Embryonic facial prominence (tissue), 1 donor: ENCODE results near the gene TBL1X.

Experiments
- DNase-seq: peaks from one replicate; pipeline ENCODE4 v3.0.0-alpha.2; 2016; ENCODE audit errors: extremely low spot score

Gene TBL1X

GRCh38 chrX:9628779-9629493 is 164.1 kb downstream of the TBL1X start:
- DNase-seq, result no peak

- no peak for DNase-seq
Observed at GRCh38 chrX:9634551-9634950, 169.7 kb downstream of the TBL1X start.

DNA sequence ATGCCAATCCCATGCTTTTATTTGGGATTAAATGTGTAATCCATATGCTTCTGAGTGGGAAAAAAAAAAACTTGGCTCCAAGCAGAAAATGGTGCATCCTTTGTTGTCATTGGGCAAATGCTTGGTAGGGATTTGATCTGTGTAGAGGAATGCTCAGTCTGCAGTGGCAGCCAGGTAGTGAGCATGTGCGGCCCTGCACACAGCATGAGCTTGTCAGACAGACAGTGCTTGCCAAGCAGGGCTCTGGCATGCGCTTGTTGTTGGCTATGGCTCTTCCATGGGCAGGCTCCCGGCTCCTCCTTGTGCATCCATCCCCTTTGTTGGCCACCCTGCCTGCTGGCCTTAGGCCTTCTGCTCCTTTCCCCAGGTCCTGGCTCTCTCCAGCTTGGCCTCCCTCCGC is 170.5 kb downstream of the TBL1X start:
- DNase-seq, result no peak

- no peak for DNase-seq
Observed at GRCh38 chrX:9635803-9636202, 170.9 kb downstream of the TBL1X start.

DNA sequence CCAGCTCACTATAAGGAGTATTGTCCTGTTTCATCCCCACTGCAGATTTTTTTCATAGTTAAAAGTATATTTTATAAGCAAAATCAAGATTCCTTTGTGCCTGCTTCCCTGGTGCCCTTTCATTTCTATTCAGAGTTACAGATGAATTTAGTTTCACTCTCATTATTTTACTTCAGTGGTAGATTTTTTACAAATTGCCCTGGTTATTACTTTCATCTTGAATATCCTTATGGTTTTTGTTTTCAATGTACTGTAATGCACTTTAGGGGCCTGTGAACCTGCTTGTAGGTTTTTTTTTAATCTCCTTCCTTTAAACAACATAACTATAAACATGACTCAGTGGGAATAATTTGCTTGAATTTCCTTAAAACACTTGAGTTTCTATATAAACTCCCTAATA is 174.0 kb downstream of the TBL1X start:
- no peak for DNase-seq

- no peak for DNase-seq
Observed at GRCh38 chrX:9642270-9642995, 177.6 kb downstream of the TBL1X start.

- DNase-seq, result no peak
Observed at GRCh38 chrX:9643807-9644206, 178.9 kb downstream of the TBL1X start.

- DNase-seq, result no peak
Observed at GRCh38 chrX:9644335-9644734, 179.5 kb downstream of the TBL1X start.

- DNase-seq, result no peak
Observed at GRCh38 chrX:9646471-9647224, 181.8 kb downstream of the TBL1X start.

- no peak for DNase-seq
Observed at GRCh38 chrX:9647431-9647830, 182.6 kb downstream of the TBL1X start.

DNA sequence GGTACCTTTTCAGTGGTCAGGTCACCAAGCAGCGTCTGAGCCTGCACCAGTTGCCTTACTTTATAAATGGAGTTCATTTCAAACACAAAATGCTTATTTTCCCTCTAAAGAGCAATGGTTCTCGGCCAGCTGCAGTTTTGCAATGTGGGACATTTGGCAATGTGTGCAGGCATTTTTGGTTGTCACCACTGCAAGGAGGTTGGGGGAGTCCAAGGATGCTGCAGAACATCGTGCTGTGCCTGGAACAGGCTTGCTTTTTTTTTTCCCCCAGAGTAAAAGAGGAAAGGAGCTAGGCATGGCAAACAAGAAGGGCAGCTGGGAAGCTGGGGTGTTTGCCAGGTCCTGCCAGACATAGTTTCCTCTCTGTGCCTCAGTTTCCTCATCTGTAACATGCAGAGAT is 185.2 kb downstream of the TBL1X start:
- no peak for DNase-seq

- no peak for DNase-seq
Observed at GRCh38 chrX:9651737-9652136, 186.9 kb downstream of the TBL1X start.

- DNase-seq, result no peak
Observed at GRCh38 chrX:9654929-9655328, 190.1 kb downstream of the TBL1X start.

DNA sequence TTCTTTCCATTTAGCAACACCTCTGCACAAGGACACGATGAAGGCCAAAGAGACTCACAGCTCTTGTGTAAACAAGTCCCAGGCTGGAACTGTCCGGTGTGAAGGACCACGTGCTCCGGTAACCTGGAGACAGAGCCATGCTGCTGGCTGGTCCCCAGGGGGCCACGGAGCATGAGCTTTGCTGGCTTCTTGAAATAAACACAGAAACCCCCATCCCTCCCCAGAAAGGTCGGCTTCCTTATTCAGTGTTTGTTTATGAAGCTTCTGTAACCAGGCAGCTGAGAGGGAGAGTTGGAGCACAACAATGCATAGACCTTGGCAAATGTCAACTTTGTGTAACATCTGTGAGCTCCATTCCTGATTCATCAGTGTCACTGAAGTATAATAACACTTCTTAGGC is 191.4 kb downstream of the TBL1X start:
- no peak for DNase-seq

GRCh38 chrX:9656871-9657270 is 192.0 kb downstream of the TBL1X start:
- no peak for DNase-seq

DNA sequence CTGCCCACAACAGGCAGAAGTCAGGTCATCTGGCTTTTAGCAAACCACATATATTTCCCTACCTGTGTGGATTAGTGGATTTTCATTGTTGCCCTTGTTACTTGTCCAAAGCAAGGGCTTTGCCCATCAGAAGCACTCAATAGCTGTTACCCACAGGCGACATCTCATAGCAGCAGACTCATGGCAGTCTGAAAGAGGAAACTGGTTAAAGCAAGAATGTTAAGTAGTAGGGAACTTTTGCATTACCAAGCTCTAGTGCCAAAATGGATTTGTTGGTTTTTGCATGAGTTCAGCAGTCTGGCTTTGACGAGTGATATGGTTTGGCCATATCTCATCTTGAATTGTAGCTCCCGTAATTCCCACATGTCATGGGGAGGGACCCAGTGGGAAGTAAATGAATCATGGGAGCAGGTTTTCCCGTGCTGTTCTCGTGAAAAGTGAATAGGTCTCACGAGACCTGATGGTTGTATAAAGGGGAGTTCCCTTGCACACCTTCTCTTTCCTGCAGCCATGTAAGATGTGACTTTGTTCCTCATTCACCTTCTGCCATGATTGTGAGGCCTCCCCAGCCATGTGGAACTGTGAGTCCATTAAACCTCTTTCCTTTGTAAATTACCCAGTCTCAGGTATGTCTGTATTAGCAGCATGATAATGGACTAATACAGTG is 192.9 kb downstream of the TBL1X start:
- DNase-seq, result no peak

DNA sequence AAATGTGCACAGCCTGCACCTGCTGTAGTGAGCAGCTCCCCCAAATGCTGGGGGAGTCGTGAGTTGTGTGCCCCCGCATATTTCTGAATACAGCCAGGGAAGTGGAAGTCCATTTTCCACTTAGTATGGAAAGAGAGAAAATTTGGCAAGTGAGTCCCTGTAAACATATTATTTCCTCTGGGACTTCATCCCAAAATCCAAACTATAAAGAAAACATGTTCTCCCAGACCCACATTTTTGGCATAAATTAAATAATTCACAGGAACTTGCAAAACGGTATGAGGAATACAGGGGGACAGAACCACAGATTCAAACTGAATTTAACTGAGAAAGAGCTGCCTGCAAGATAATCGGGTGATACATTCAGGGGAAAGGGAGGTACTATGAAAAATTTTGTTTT is 193.6 kb downstream of the TBL1X start:
- DNase-seq, result no peak

GRCh38 chrX:9659571-9660195 is 194.8 kb downstream of the TBL1X start:
- no peak for DNase-seq

DNA sequence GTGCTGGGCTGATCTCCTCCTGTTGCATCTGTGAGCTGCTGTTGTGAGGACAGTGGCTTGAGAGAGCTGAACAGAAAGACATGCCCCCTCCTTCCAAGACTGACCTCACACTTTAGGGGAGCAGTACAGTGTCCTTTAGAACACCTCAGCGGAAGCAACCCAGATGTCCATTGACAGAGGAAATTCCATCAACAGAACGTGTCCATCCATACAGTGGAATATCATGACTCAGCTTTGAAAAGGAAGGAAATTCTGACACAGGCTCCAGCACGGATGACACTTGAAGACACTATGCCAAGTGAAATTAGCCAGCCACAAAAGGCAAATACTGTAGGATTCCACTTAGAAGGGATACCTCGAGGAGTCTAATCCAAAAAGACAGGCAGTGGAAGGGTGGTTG is 197.3 kb downstream of the TBL1X start:
- no peak for DNase-seq

GRCh38 chrX:9663216-9663615 is 198.4 kb downstream of the TBL1X start:
- DNase-seq, result no peak

- DNase-seq, result no peak
Observed at GRCh38 chrX:9664224-9664623, 199.4 kb downstream of the TBL1X start.

GRCh38 chrX:9665113-9665512 is 200.3 kb downstream of the TBL1X start:
- DNase-seq, result no peak
